ENCODE measurements around the gene BRICD5.
A peak's percentile ranks its signal among the peaks of the same experiment; 100 is the strongest.

BRICD5 gene

DNA sequence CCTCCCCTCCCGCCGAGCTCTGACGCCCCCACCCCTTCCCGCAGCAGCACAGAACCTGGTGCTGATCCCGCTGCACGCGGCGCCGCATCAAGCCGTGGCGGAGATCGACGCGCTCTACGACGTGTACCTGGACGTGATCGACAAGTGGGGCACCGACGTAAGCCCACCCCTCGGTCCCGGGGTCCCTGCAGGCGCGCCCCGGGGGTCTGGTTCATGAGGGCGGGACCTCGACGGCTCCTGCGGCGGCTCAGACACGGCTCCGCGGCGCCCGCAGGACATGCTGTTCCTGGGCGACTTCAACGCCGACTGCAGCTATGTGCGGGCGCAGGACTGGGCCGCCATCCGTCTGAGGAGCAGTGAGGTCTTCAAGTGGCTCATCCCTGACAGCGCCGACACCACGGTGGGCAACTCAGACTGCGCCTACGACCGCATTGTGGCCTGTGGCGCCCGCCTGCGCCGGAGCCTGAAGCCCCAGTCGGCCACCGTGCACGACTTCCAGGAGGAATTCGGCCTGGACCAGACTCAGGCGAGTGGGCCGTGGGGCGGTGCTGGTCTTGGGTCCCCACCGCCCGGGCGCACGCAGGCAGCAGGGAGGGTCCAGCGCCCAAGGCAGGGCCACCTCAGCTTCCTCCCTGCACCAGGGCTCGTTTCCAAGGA, 27.0 kb upstream of the BRICD5 start:
- FAIRE-seq (no peak), DNase-seq (ENCODE audit: insufficient read length, low spot score) (no peak)
- no peak for TF ChIP-seq TAF1 (IDR thresholded peaks at IDR 0.05; ENCODE audit: low read depth, low read length)
- TF ChIP-seq POLR2A (IDR thresholded peaks at IDR 0.05; ENCODE audit: low read depth, low read length) = 0 out of 2 replicates have a peak, but pooled peaks have one; percentile 19
- TF ChIP-seq POU2F2 (IDR thresholded peaks at IDR 0.05; ENCODE audit: low read depth, low read length) = no peak

GRCh38 chr16:2237102-2237482, 26.4 kb upstream of the BRICD5 start:
- TF ChIP-seq POU2F2 (IDR thresholded peaks at IDR 0.05; ENCODE audit: low read depth, low read length) (no peak), SPI1 (IDR thresholded peaks at IDR 0.05; ENCODE audit: low read depth, low read length) (no peak), TAF1 (IDR thresholded peaks at IDR 0.05; ENCODE audit: low read depth, low read length) (no peak), PAX5 (IDR thresholded peaks at IDR 0.05; ENCODE audit: insufficient read depth, low read length, severe bottlenecking) (no peak), POLR2AphosphoS5 (IDR thresholded peaks at IDR 0.05; ENCODE audit: low read depth, low read length) (no peak), POLR2A (IDR thresholded peaks at IDR 0.05; ENCODE audit: low read depth, low read length) (no peak)
- DNase-seq (ENCODE audit: insufficient read length, low spot score) = no peak
- no peak for FAIRE-seq

GRCh38 chr16:2236337-2237101, 25.9 kb upstream of the BRICD5 start, which contains the start of gene DNASE1L2:
TSS of gene DNASE1L2 (plus strand) at chr16:2236444. CDS start at chr16:2236817, 373 bp downstream.
- TF ChIP-seq SPI1 (IDR thresholded peaks at IDR 0.05; ENCODE audit: low read depth, low read length) (no peak), POLR2AphosphoS5 (IDR thresholded peaks at IDR 0.05; ENCODE audit: low read depth, low read length) (no peak; the same call in 1 of the 2 replicates), PAX5 (IDR thresholded peaks at IDR 0.05; ENCODE audit: insufficient read depth, low read length, severe bottlenecking) (no peak), TAF1 (IDR thresholded peaks at IDR 0.05; ENCODE audit: low read depth, low read length) (no peak), POU2F2 (IDR thresholded peaks at IDR 0.05; ENCODE audit: low read depth, low read length) (no peak), POLR2A (IDR thresholded peaks at IDR 0.05; ENCODE audit: low read depth, low read length) (no peak)
- FAIRE-seq = no peak

GRCh38 chr16:2235695-2236336, 25.2 kb upstream of the BRICD5 start:
- FAIRE-seq (no peak), DNase-seq (ENCODE audit: insufficient read length, low spot score) (no peak)
- TF ChIP-seq SPI1 (IDR thresholded peaks at IDR 0.05; ENCODE audit: low read depth, low read length) = no peak
- TF ChIP-seq TAF1 (IDR thresholded peaks at IDR 0.05; ENCODE audit: low read depth, low read length) = no peak
- TF ChIP-seq POLR2AphosphoS5 (IDR thresholded peaks at IDR 0.05; ENCODE audit: low read depth, low read length) = peak; percentile 9; the same call in 1 of the 2 replicates

More at GRCh38 chr16:2236337-2237101, 25.9 kb upstream of the BRICD5 start, which contains the start of gene DNASE1L2:
- DNase-seq (ENCODE audit: insufficient read length, low spot score) = peak; percentile 50

DNA sequence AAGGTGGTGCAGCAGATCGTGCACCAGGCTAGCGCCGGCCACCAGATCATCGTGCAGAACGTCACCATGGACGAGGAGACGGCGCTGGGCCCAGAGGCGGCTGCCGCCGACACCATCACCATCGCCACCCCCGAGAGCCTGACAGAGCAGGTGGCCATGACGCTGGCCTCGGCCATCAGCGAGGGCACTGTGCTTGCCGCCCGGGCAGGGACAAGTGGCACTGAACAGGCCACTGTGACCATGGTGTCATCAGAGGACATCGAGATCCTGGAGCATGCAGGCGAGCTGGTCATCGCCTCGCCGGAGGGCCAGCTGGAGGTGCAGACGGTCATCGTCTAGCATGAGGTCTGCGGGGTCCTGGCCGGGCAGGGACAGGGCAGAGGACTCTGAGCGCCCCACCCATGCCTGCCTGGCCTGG, 24.6 kb upstream of the BRICD5 start:
- DNase-seq (ENCODE audit: insufficient read length, low spot score) = no peak

GRCh38 chr16:2234813-2235170, 24.1 kb upstream of the BRICD5 start:
- FAIRE-seq = no peak
- no peak for DNase-seq (ENCODE audit: insufficient read length, low spot score)
- TF ChIP-seq PAX5 (IDR thresholded peaks at IDR 0.05; ENCODE audit: insufficient read depth, low read length, severe bottlenecking) (no peak), SPI1 (IDR thresholded peaks at IDR 0.05; ENCODE audit: low read depth, low read length) (no peak), POLR2A (IDR thresholded peaks at IDR 0.05; ENCODE audit: low read depth, low read length) (no peak), POLR2AphosphoS5 (IDR thresholded peaks at IDR 0.05; ENCODE audit: low read depth, low read length) (no peak), TAF1 (IDR thresholded peaks at IDR 0.05; ENCODE audit: low read depth, low read length) (no peak), POU2F2 (IDR thresholded peaks at IDR 0.05; ENCODE audit: low read depth, low read length) (no peak)

More for the DNA sequence above, 24.6 kb upstream of the BRICD5 start:
- FAIRE-seq = no peak
- TF ChIP-seq POLR2AphosphoS5 (IDR thresholded peaks at IDR 0.05; ENCODE audit: low read depth, low read length) (0 out of 2 replicates have a peak, but pooled peaks have one; percentile 8), PAX5 (IDR thresholded peaks at IDR 0.05; ENCODE audit: insufficient read depth, low read length, severe bottlenecking) (no peak), POU2F2 (IDR thresholded peaks at IDR 0.05; ENCODE audit: low read depth, low read length) (no peak), SPI1 (IDR thresholded peaks at IDR 0.05; ENCODE audit: low read depth, low read length) (no peak), TAF1 (IDR thresholded peaks at IDR 0.05; ENCODE audit: low read depth, low read length) (no peak), POLR2A (IDR thresholded peaks at IDR 0.05; ENCODE audit: low read depth, low read length) (no peak)

GRCh38 chr16:2233872-2234812, 23.5 kb upstream of the BRICD5 start:
- FAIRE-seq (no peak), DNase-seq (ENCODE audit: insufficient read length, low spot score) (no peak)

GRCh38 chr16:2233046-2233775, 22.5 kb upstream of the BRICD5 start:
- no peak for TF ChIP-seq POU2F2 (IDR thresholded peaks at IDR 0.05; ENCODE audit: low read depth, low read length)
- TF ChIP-seq PAX5 (IDR thresholded peaks at IDR 0.05; ENCODE audit: insufficient read depth, low read length, severe bottlenecking) = no peak
- TF ChIP-seq SPI1 (IDR thresholded peaks at IDR 0.05; ENCODE audit: low read depth, low read length) = no peak
- TF ChIP-seq POLR2AphosphoS5 (IDR thresholded peaks at IDR 0.05; ENCODE audit: low read depth, low read length) = no peak
- no peak for TF ChIP-seq TAF1 (IDR thresholded peaks at IDR 0.05; ENCODE audit: low read depth, low read length)
- no peak for TF ChIP-seq POLR2A (IDR thresholded peaks at IDR 0.05; ENCODE audit: low read depth, low read length)
- DNase-seq (ENCODE audit: insufficient read length, low spot score) (no peak), FAIRE-seq (no peak)

More at GRCh38 chr16:2233872-2234812, 23.5 kb upstream of the BRICD5 start:
- TF ChIP-seq PAX5 (IDR thresholded peaks at IDR 0.05; ENCODE audit: insufficient read depth, low read length, severe bottlenecking) = no peak
- peak; percentile 53; the same call in 1 of the 2 replicates for TF ChIP-seq POLR2AphosphoS5 (IDR thresholded peaks at IDR 0.05; ENCODE audit: low read depth, low read length)
- no peak for TF ChIP-seq POLR2A (IDR thresholded peaks at IDR 0.05; ENCODE audit: low read depth, low read length)
- TF ChIP-seq SPI1 (IDR thresholded peaks at IDR 0.05; ENCODE audit: low read depth, low read length) = no peak

Measured in GM12891 (cell line).